Stimulated activated CD8-positive, alpha-beta memory T cell treated with anti-CD3 and anti-CD28 coated beads, Interleukin-7, amount 100 ng/mL, for 24 hours (primary cell): ENCODE measurements around the gene TYRO3.

Source experiments
- DNase-seq: peaks from one replicate; pipeline ENCODE4 v3.0.0-alpha.2; 2020; ENCODE audit warnings: low read depth

The TYRO3 gene

DNA sequence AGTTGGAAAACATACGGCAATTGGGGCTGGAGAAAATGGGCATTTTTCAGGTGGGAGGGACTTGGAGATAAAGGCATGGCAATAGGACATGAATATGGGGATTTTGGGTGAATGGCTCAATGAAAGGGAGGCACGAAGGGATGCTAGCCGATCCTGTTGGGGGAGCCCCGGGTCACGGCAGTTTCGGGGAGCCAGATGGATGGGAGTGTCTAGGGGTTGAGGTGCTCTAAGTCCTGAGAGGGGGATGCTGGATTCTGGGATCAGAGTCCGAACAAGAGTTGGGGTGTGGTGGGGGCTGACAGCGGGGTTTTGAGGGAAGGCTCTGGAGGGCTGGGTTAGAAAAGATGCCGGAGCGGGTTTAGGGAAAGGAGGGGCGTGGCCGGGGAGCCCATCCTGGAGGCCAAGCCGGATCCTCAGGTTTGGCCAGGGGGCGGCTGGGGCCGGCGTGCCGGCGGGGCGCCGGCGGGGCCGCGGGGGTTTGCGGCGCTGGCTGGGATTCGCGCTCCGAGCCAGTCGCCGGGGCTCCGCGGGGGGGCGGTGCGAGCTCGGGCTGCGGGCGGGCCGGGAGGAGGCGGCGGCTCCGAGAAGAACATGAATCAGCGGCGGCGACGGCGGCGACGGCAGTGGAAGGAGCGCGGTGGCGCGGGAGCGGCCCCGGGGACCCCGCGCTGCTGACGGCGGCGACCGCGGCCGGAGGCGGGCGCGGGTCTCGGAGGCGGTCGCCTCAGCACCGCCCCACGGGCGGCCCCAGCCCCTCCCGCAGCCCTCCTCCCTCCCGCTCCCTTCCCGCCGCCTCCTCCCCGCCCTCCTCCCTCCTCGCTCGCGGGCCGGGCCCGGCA, at the start of gene TYRO3:
TSS of gene TYRO3 (plus strand) at position 813 of the 839 bp plus-strand sequence. CDS start 46 bp downstream, outside the sequence.
- peak; percentile 38 for DNase-seq

DNA sequence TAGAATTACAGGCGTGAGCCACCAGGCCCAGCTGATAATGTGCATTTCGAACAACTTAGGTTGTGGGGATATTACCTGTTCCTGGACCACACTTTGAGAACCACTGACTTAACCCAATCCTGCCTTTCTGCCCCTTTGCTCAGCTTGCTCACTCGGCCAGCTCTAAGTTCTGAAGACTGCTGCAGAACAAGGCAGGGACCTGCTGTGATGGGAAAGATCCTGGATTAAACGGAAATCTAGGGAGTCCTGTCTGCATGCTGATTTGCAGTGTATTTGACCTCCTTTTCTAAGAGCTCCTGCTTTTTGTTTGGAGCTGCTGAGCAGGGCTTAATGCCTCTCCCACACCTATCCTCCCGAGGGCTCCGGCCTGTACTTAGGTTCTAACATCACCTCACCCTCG, 48.3 kb upstream of the TYRO3 start:
- no peak for DNase-seq

DNA sequence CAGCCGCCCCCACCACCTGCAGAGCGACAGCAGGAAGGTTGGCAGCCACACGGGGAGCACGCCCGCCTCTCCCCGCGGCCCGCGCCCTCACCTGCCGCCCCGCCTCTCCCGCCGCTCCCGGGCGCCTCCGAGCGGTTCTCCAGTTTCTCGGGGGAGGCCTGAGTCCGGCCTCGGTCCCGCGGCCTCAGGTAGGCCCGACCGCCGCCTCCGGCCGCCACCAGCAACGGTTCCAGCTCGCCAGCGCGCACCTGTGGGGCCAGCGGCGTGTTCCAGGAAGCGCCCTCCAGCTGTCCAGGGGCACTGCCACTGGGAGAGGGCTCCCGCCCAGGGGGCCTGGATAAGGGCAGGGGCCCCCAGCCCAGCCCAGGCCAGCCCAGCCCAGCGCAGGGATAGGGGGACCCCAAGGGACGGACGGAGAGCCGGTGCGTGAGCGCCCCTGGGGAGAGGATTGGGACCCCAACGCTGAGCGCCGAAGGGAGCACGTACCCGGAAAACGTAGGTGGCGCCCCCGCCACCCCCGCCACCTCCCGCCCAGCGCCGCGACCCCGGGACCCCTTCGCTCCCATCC, 47.6 kb upstream of the TYRO3 start:
- DNase-seq: no peak

DNA sequence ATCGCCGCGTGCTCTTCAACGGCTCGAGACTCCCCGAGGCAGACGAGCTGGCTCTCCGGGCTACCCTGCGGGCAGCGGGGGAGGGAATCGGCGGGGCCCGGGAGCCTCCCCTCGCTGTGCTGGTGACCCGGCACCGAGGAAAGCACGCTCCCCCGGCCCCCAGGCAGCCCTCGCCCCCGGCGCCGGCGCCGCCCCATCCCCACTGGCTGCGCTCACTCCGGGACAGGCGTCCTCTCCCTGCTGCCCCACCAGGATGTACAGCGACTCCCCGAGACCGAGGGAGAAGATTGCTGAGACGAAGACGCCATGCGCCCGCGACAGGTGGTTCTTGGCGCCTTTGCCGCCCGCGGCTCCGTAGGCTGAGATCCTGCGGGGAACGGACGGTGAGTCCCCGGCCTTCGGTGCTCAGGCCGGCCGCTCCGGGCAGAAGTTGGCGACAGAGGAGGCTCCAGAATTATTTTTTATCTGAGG, 47.1 kb upstream of the TYRO3 start:
- DNase-seq: no peak

DNA sequence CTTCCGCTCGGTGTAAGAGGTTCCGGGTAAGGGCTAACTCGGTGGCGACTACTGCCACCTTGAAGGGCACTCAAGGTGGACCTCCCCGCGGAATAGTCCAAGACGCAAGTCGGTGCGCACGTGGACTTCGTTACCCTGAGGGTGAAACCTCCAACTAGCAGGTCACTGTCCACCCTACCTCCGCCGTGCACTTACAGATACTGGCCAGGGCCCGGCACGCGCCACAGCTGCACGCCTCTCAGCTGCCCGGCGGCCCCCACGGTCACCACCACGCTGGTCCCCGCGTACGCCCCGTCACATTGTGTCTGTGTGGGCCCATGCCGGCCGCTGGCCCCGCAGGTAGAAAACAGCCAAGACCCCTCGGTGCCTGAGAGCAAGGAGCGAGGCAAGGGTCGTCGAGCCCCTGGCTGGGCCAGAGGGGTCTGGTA, 46.5 kb upstream of the TYRO3 start:
- no peak for DNase-seq

DNA sequence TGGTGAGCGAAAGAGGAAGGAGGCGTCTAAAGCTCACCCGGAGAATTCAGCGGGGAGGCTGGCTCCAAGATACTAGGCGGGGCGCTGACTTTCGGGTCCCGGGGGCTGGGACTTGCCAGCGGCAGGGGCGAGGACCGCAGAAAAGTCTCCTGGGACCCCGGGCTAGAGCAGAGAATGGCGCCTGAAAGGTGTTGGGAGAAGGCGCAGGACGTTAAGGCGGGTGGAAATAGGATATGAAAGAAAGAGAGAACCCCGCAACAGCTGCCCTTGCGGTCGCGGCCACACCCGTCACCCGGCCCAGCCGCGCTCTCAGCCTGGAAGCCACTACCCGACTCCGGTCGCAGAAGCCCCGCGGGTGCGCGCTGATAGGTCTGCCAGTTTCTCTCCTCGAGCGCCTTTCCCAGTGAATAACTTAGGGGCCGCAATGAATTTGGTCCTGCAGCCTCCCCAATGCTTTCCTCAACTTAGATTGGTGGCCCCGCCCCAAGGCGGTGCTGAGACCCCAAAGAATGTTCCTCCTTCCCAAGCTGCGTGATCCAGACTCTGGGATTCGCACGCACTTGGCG, 46.0 kb upstream of the TYRO3 start:
- DNase-seq: no peak

DNA sequence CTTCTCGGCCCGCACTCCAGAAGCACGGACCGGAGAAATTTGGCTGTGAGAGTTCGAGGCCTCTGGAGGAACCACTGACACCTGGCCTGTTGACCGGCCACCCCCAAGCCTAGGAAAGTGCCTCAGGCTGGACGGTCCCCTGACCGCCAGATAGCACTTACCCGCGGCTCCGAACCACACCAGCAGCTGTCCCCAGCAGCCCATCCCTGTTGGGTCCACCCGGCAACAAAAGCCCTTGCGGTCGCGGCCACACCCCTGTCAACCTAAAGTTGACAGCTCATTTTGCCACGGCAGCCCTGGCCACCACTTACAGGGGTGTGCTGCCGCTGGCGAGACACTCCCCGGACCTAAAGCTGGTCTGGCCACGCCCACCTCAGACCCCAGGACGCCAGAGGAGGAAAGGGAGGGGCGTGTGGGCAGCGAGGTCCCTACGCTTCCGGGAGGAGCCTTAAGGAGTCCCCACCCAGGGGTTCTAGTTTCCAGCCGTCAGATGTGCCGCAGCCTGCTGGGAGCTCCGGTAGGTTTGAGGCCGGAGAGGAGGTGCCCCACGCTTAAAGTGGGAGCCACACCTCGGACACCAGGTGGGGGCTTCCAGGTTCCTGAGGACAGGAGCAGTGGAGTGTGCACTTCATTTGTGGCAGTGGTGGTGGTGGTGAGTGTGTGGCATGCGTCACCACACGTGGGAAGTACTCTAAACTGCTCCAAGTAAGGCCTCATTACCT, 45.3 kb upstream of the TYRO3 start, which contains the start of gene LTK:
TSS of gene LTK (minus strand) at position 322 of the 722 bp plus-strand sequence. CDS start at position 204, 118 bp downstream.
- DNase-seq: no peak

DNA sequence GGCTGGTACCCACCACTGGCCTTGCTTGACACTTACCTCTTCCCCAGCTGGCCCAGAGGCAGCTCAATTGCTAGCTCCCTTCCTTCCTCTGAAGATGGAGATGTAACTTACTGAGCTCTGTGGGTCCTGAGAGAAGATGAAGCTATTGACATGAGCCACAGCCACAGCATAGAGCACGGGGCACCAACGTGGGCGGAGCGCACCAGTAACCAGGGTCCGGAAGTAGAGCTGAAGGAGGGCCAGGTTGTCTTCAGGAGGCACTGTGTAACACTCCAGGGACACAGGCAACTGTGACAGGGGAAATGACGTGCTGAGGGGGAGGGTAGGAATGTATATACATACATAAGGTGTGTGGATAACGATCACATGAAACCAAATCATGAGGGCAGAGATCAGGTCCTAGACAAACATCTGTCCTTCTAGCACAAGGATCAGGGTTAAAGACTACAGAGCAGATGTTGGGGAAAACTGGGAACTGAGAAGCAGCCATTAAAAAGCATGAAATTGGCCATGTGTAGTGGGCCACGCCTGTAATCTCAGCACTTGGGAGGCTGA, 41.0 kb upstream of the TYRO3 start:
- no peak for DNase-seq

DNA sequence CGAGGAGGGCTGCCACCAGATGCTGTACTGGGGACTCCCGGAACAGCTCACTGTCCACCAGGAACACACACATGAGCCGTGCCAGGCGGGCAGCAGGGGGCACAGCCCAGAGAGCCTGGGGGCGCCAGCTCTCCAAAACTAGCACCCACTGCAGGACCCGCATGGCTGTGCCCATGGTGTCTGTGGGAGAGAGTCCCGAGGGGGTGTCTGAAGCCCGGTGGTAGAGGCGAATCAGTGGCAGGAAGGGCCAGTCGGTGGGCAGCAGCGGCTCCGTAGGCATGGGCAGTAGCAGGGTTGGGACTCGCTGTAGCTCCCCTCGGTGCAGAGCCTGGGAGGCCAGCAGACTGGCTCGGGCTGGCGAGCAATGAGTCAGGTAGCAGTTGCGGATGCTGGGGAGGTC, 38.4 kb upstream of the TYRO3 start:
- no peak for DNase-seq

DNA sequence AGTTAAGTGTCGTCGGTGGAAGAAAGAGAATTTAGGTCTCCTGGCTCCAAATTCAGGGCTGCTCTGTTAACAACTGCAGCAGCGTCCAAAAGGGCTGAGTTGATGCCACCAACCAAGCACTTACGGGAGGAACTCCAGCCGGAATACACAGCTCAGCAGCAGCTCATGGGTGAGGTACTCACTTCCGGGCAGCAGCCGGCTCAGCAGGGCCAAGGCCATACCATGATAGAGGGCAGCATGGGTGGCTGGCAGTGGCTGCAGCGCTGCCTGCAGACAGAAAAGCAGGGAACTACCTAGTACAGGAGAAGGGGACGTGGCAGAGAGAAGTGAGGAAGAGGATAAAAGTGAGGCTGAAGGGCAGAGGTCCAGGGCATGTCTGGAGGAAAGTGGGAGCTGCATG, 37.4 kb upstream of the TYRO3 start:
- DNase-seq: no peak

DNA sequence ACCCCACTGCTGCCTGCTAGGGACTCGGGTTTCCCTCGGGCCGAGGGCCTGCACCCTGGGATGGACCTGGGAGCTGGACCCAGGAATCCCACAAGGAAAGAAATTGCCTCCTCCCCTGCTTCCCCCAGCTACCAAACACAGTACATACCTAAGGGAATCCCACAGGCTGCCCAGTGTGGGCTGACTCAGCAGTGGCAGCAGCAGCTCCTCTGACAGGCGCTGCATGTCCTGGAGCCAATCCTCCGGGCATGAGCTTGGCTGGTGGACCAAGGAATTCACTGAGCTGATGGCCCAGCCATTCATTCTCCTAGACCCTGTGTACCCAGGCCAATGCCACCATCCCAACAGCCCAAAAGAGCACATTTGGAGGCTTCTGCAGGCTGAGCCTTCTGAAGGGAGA, 35.9 kb upstream of the TYRO3 start:
- DNase-seq: no peak

DNA sequence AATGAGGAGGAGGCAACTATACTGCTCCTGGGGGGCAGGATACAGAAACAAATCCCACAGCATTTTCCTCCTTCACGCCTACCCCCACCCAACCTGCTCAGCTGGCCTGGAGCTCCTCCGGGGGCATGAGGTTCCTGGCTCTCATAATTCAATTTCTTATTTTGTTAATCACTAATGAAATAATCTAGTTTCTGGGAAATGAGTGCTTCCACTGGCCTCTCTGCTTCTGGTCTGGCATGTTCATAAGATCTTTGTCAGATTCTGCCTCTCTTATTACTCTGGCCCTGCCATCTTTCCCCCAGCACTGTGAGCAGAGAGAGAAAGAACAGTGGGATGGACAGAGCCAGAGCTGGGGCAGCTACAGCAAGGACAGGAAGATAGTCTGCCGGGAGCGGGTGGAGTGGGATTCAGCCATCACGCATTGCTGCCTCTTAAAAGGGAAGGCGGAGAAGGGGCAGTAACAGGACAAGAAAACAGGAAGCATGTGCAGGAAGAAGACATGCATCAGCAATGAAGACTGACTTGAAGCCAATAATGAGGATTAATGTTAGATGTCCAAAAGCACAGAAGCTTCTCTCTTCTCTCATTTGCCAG, 28.6 kb upstream of the TYRO3 start:
- no peak for DNase-seq

DNA sequence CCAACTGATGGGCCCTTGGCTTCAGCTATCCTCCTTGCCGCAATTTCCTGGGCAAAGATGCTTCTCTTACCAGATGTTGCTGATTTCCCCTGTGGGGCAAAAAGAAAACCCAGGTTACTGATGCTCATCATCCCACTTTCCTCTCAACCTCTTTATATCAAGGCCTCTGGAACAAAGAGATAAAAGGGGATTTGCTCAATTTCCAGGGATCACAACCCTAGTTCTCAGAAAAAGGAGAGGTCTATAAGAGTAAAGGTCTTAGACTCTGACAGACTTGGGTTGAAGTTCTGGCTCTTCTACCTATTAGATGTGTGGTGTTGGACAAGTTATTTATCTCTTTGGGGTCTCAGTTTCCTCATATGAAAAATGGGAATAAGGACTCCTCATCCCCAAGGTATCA, 23.5 kb upstream of the TYRO3 start:
- DNase-seq: no peak

DNA sequence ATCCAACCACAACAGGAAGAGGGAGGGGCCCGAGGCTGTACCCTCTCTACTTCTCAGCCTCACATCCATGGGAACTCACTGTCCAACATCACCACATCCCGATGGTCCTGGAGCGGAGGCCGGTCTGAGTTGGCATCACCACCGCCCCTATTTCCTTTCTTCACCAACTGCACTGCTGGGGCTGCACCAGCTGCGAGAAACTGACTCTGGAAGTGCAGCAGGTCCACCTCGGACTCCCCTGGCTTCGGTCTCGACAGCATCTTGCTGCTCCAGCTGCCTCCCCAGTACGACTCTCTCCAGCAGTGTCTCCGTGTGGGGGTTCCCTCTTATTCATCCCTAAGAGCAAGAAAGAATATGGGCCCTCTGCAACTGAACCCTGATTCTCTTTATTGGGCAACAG, 22.1 kb upstream of the TYRO3 start:
- no peak for DNase-seq

DNA sequence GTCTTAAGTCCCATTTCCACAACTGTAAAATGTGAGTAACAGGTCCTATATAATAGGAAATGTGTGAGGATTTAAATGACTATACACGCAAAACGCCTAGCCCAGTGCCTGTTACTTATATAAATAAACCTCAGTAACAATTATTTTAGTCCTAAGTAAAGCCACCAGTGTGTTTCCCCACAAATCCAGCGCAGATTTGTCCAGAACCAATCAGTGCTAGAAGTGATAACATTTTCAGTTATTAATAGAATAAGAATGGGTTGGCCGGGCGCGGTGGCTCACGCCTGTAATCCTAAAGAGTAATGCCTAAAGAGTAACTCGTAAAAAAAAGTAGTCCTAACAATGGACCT, 15.5 kb upstream of the TYRO3 start:
- DNase-seq: no peak

DNA sequence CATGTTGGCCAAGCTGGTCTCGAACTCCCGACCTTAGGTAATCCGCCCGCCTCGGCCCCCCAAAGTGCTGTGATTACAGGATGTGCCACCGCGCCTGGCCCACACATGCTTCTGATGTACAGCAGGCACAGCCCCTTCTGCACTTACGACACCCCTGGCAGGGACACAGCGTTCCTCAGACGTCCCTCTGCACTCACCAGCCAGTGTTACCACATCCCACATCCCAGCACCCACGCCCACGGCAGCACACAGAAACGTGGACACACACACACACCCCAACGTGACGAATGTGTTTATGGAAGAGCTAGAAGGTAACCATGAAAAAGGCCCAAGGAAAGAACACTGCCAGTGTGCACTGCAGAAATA, 14.4 kb upstream of the TYRO3 start:
- no peak for DNase-seq

DNA sequence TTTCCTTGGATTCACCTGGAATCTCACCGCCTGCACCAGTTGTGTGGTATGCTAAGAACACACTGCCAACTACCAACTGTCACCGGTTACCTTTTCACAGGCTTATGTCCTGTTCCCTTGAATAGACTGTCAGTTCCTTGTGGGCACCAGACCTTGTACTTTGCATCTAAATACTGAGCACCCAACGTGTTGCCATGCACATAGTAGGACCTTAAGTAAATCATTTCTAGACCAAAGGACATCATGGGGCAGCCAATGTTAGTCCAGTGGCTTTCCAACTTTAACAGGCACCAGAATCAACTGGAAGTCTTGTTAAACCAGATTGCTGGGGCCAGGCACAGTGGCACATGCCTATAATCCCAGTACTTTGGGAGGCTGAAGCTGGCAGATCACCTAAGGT, 13.8 kb upstream of the TYRO3 start:
- no peak for DNase-seq

DNA sequence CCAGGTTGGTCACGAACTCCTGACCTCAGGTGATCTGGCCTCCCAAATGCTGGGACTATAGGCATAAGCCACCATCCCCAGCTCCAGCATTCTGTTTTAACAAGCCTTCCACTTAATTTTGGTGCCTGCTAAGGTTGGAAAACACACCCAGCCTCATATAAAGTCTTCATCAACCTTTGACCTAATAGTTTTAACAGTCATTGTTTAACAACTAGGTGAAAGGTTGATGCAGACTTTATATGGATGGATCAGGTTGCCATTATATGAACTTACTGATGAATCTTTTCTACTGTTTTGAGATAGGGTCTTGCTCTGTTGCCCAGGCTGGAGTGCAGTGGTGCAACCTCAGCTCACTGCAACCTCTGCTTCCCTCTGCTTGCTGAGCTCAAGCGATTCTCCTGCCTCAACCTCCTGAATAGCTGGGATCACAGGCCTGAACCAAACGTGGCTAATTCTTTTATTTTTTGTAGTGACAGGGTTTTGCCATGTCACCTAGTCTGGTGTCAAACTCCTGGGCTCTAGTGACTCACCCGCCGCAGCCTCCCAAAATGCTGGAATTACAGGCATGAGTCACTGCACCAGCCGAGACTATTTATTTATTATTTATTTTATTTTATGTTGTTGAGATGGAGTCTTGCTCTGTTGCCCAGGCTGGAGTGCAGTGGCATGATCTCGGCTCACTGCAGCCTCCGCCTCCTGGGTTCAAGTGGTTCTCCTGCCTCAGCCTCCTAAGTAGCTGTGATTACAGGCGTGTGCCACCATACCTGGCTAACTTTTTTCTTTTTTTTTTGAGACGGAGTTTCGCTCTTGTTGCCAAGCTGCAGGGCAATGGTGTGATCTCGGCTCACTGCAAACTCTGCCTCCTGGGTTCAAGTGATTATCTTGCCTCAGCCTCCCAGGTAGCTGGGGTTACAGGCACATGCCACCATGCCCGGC, 11.9 kb upstream of the TYRO3 start:
- no peak for DNase-seq

DNA sequence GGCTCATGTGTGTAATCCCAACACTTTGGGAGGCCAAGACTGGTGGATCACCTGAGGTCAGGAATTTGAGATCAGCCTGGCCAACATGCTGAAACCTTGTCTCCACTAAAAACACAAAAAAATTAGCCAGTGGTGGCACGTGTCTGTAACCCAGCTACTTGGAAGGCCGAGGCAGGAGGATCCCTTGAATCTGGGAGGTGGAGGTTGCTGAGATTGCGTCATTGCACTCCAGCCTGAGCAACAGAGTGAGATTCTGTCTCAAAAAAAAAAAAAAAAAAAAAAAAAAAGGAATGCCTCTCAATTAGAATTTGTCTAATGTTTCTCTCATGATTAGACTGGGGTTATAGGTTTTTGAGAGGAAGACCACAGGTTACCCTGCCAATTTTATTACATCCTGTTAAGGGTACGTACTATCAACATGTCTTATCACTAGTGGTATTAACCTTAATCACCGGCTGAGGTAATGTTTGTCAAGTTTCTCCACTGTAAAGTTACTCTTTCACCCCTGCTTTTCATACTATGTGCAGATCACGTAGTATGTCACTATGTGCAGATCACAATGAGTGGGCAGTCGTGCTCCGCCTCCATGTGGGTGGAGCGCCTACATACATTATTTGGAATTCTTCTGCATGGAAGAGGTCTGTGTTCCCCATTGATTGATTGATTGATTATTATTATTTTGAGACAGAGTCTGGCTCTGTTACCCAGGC, 8.8 kb upstream of the TYRO3 start:
- no peak for DNase-seq

DNA sequence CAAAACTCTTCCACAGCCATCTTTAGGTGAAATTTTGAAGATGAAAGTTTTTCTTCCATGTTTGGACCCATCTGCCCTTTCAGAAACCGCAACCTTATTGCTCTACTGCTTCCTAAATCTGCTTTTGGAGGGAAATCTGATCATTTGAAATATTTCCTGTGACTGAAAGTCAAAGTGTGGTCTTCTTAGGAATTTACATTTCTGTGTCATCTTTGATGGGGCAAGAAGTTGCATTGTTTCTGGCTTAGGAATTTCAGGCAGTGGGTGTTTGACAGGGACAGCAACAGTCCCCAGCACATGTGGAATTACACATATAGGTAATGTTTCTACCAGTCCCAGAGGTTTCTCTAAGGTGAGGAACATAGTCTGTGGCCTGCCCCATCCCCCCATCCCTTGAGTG, 5.3 kb upstream of the TYRO3 start:
- no peak for DNase-seq
